Measurements from ENCODE around the gene BCL2L11.

BCL2L11 gene

DNA sequence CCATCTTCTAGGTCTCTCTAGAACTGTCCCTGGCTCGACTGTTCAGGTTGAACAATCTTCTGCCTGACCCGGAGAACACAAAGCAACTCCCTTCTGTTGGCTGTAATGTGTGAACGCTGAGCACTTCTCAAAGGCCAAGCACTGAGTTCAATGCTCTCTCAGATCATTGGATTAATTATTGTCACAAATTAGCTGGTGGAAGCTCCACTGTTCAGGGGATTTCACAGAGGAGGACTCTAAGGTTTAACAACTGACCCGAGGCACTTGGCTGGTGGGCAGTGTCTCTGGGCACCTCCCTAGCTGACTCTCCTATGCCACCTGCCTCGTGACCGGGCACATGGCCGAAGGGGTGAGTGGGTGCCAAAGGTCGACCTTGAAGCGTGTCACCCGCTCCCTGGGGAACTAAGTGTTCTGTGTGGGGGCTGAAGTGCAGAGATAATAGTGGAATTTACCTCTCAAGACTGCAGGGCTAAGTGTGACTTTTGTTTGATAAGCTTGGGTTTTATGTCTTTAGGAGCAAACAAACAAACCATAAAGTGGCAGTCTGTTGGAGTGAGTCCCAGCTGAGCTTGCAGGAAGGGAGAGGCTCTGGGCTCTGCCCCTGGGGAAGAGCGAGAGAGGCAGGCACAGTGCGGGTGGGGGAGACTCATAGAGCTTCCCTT lies 64.8 kb downstream of the BCL2L11 start:
- no peak for ATAC-seq
- TF ChIP-seq, protein P1, sequence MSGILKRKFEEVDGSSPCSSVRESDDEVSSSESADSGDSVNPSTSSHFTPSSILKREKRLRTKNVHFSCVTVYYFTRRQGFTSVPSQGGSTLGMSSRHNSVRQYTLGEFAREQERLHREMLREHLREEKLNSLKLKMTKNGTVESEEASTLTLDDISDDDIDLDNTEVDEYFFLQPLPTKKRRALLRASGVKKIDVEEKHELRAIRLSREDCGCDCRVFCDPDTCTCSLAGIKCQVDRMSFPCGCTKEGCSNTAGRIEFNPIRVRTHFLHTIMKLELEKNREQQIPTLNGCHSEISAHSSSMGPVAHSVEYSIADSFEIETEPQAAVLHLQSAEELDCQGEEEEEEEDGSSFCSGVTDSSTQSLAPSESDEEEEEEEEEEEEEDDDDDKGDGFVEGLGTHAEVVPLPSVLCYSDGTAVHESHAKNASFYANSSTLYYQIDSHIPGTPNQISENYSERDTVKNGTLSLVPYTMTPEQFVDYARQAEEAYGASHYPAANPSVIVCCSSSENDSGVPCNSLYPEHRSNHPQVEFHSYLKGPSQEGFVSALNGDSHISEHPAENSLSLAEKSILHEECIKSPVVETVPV (CRISPR knock-in tag; IDR thresholded peaks at IDR 0.05): no peak
- TF ChIP-seq BACH2 (CRISPR knock-in tag; IDR thresholded peaks at IDR 0.05; ENCODE audit: borderline replicate concordance) (no peak), ZFP30 (CRISPR knock-in tag; IDR thresholded peaks at IDR 0.05) (no peak), TOX (CRISPR knock-in tag; IDR thresholded peaks at IDR 0.05; ENCODE audit: borderline replicate concordance) (no peak), TCF4 (CRISPR knock-in tag; IDR thresholded peaks at IDR 0.05; ENCODE audit: borderline replicate concordance) (no peak), ESRRG (CRISPR knock-in tag; IDR thresholded peaks at IDR 0.05) (no peak), GLIS3 (CRISPR knock-in tag; IDR thresholded peaks at IDR 0.05) (no peak), ZNF70 (CRISPR knock-in tag; IDR thresholded peaks at IDR 0.05) (no peak), ZNF8 (CRISPR knock-in tag; IDR thresholded peaks at IDR 0.05) (no peak), ZFP3 (CRISPR knock-in tag; IDR thresholded peaks at IDR 0.05) (no peak), PPARA (CRISPR knock-in tag; IDR thresholded peaks at IDR 0.05; ENCODE audit: borderline replicate concordance) (no peak), ZNF565 (CRISPR knock-in tag; conservative IDR thresholded peaks at IDR 0.05; ENCODE audit: low read depth) (no peak), ARNTL (CRISPR knock-in tag; IDR thresholded peaks at IDR 0.05; ENCODE audit: borderline replicate concordance, low read depth) (no peak)
- TF ChIP-seq, protein P2, sequence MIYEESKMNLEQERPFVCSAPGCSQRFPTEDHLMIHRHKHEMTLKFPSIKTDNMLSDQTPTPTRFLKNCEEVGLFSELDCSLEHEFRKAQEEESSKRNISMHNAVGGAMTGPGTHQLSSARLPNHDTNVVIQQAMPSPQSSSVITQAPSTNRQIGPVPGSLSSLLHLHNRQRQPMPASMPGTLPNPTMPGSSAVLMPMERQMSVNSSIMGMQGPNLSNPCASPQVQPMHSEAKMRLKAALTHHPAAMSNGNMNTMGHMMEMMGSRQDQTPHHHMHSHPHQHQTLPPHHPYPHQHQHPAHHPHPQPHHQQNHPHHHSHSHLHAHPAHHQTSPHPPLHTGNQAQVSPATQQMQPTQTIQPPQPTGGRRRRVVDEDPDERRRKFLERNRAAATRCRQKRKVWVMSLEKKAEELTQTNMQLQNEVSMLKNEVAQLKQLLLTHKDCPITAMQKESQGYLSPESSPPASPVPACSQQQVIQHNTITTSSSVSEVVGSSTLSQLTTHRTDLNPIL (CRISPR knock-in tag; IDR thresholded peaks at IDR 0.05; ENCODE audit: low read depth): no peak
- TF ChIP-seq, protein P3, sequence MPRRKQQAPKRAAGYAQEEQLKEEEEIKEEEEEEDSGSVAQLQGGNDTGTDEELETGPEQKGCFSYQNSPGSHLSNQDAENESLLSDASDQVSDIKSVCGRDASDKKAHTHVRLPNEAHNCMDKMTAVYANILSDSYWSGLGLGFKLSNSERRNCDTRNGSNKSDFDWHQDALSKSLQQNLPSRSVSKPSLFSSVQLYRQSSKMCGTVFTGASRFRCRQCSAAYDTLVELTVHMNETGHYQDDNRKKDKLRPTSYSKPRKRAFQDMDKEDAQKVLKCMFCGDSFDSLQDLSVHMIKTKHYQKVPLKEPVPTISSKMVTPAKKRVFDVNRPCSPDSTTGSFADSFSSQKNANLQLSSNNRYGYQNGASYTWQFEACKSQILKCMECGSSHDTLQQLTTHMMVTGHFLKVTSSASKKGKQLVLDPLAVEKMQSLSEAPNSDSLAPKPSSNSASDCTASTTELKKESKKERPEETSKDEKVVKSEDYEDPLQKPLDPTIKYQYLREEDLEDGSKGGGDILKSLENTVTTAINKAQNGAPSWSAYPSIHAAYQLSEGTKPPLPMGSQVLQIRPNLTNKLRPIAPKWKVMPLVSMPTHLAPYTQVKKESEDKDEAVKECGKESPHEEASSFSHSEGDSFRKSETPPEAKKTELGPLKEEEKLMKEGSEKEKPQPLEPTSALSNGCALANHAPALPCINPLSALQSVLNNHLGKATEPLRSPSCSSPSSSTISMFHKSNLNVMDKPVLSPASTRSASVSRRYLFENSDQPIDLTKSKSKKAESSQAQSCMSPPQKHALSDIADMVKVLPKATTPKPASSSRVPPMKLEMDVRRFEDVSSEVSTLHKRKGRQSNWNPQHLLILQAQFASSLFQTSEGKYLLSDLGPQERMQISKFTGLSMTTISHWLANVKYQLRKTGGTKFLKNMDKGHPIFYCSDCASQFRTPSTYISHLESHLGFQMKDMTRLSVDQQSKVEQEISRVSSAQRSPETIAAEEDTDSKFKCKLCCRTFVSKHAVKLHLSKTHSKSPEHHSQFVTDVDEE (CRISPR knock-in tag; IDR thresholded peaks at IDR 0.05): no peak
- TF ChIP-seq, protein P4, sequence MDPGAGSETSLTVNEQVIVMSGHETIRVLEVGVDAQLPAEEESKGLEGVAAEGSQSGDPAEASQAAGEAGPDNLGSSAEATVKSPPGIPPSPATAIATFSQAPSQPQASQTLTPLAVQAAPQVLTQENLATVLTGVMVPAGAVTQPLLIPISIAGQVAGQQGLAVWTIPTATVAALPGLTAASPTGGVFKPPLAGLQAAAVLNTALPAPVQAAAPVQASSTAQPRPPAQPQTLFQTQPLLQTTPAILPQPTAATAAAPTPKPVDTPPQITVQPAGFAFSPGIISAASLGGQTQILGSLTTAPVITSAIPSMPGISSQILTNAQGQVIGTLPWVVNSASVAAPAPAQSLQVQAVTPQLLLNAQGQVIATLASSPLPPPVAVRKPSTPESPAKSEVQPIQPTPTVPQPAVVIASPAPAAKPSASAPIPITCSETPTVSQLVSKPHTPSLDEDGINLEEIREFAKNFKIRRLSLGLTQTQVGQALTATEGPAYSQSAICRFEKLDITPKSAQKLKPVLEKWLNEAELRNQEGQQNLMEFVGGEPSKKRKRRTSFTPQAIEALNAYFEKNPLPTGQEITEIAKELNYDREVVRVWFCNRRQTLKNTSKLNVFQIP (CRISPR knock-in tag; IDR thresholded peaks at IDR 0.05; ENCODE audit: borderline replicate concordance, low read depth): no peak

DNA sequence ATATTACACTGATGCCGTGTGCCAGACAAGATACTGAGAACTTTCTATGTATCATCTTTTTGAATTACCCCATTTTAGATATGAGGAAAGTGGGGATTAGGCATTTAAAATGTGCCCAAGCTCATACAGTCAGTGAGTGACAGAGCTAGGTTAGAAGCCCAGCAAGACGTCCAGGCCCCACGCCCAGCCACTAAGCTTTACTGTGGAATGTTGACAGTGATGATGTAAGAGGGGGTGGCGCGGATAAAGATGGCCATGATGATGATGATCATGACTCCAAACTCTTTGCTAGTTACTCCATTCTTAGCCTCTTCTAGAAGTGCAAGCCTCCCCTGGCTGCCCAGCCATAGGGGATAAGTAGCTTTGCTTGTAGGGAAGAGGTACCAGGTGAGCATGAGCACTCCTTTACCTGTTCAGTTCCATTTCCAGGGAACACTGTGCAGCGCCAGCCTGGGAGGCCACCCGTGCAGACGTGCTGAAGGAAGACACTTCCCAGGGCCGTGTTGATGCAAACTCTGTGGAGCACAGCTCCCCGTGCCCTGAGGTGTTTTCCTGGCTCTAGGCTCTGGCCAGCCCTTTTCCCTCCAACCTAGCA lies 65.5 kb downstream of the BCL2L11 start:
- TF ChIP-seq TCF4 (CRISPR knock-in tag; IDR thresholded peaks at IDR 0.05; ENCODE audit: borderline replicate concordance) (no peak), GLIS3 (CRISPR knock-in tag; IDR thresholded peaks at IDR 0.05) (no peak), PPARA (CRISPR knock-in tag; IDR thresholded peaks at IDR 0.05; ENCODE audit: borderline replicate concordance) (no peak), ZNF565 (CRISPR knock-in tag; conservative IDR thresholded peaks at IDR 0.05; ENCODE audit: low read depth) (no peak), ZNF70 (CRISPR knock-in tag; IDR thresholded peaks at IDR 0.05) (no peak), SNAI2 (CRISPR knock-in tag; IDR thresholded peaks at IDR 0.05) (no peak), ARNTL (CRISPR knock-in tag; IDR thresholded peaks at IDR 0.05; ENCODE audit: borderline replicate concordance, low read depth) (no peak), ZC3H10 (CRISPR knock-in tag; IDR thresholded peaks at IDR 0.05) (no peak)
- TF ChIP-seq, protein P5, sequence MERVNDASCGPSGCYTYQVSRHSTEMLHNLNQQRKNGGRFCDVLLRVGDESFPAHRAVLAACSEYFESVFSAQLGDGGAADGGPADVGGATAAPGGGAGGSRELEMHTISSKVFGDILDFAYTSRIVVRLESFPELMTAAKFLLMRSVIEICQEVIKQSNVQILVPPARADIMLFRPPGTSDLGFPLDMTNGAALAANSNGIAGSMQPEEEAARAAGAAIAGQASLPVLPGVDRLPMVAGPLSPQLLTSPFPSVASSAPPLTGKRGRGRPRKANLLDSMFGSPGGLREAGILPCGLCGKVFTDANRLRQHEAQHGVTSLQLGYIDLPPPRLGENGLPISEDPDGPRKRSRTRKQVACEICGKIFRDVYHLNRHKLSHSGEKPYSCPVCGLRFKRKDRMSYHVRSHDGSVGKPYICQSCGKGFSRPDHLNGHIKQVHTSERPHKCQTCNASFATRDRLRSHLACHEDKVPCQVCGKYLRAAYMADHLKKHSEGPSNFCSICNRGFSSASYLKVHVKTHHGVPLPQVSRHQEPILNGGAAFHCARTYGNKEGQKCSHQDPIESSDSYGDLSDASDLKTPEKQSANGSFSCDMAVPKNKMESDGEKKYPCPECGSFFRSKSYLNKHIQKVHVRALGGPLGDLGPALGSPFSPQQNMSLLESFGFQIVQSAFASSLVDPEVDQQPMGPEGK (CRISPR knock-in tag; IDR thresholded peaks at IDR 0.05; ENCODE audit: borderline replicate concordance): no peak
- TF ChIP-seq, protein P1 (CRISPR knock-in tag; IDR thresholded peaks at IDR 0.05): no peak
- no peak for ATAC-seq
